ENCODE measurements around the gene ABHD16B. TPM values are rescaled to one million over a fixed set of nuclear protein-coding genes. Genes with fewer than 3 reads are reported as not detected.
A peak's percentile ranks its signal among the peaks of the same experiment; 100 is the strongest.

ABHD16B gene
- total RNA-seq, 4 donors from 2014 or later: not detected

- intact Hi-C loops (cut with DNase I): no loop called here
- WGBS, 2 donors: 86 to 88% methylated on average over 25 of the region's 25 CpGs
- Histone ChIP-seq H3K4me1 (peaks cover 6 to 14% of the 10 kb centered on the region in 2 donors), H3K27me3 (no peaks in the 10 kb centered on the region), H3K4me3 (replicated peaks in 1 of 3) (no peak overlapping the region), H3K9me3 (no peaks in the 10 kb centered on the region), H3K36me3 (peaks cover 26 to 49% of the 10 kb centered on the region in 2 donors), H3K27ac (no peak overlapping the region)
- TF ChIP-seq POLR2A (IDR thresholded peaks at IDR 0.05): no peak
- TF ChIP-seq, protein P1, sequence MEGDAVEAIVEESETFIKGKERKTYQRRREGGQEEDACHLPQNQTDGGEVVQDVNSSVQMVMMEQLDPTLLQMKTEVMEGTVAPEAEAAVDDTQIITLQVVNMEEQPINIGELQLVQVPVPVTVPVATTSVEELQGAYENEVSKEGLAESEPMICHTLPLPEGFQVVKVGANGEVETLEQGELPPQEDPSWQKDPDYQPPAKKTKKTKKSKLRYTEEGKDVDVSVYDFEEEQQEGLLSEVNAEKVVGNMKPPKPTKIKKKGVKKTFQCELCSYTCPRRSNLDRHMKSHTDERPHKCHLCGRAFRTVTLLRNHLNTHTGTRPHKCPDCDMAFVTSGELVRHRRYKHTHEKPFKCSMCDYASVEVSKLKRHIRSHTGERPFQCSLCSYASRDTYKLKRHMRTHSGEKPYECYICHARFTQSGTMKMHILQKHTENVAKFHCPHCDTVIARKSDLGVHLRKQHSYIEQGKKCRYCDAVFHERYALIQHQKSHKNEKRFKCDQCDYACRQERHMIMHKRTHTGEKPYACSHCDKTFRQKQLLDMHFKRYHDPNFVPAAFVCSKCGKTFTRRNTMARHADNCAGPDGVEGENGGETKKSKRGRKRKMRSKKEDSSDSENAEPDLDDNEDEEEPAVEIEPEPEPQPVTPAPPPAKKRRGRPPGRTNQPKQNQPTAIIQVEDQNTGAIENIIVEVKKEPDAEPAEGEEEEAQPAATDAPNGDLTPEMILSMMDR (IDR thresholded peaks at IDR 0.05): no peak
- no peak for DNase-seq
Observed at GRCh38 chr20:63889241-63890200, 28.2 kb downstream of the ABHD16B start.

DNA sequence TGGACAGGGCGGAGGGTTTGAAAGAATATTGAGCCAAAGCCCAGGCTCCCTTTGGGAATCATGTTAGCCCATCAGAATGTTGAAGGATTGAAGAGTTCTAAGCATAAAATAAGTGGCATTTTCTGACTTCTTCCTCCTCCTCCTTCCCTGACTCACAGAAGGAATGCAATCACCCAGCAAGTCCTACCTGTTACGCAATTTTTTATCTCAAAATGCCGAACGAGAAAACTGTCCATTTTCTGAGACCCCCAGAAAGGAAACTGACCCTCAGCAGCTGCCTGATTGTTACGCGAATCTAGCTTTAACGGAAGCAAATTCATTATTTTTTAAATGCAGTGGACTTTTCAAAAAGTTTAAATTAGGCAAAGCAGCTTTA is 28.9 kb downstream of the ABHD16B start:
- intact Hi-C loops (cut with DNase I): no loop called here
- Histone ChIP-seq H3K27me3 (no peaks in the 10 kb centered on the region), H3K4me3 (replicated peaks in 1 of 3) (no peak overlapping the region), H3K27ac (peak overlapping the region in 1 of 3 donors; percentile 23), H3K36me3 (peaks cover 23 to 42% of the 10 kb centered on the region in 2 donors), H3K4me1 (peaks cover 6 to 15% of the 10 kb centered on the region in 2 donors), H3K9me3 (no peaks in the 10 kb centered on the region)
- WGBS, 2 donors: 67 to 72% methylated on average over 7 of the region's 7 CpGs
- TF ChIP-seq, protein P1 (IDR thresholded peaks at IDR 0.05): no peak
- TF ChIP-seq POLR2A (IDR thresholded peaks at IDR 0.05): no peak
- DNase-seq: no peak

- Histone ChIP-seq H3K27me3 (no peaks in the 10 kb centered on the region), H3K4me3 (replicated peaks in 1 of 3) (no peak overlapping the region), H3K9me3 (no peaks in the 10 kb centered on the region), H3K4me1 (peaks cover 6 to 15% of the 10 kb centered on the region in 2 donors), H3K27ac (peak overlapping the region in 2 of 3 donors; percentile 25 to 35), H3K36me3 (peaks cover 19 to 42% of the 10 kb centered on the region in 2 donors)
- 45 to 47% methylated on average over 7 of the region's 7 CpGs for WGBS, 2 donors
- DNase-seq: peak; percentile 76 to 78
- TF ChIP-seq, protein P1 (IDR thresholded peaks at IDR 0.05): no peak
- TF ChIP-seq POLR2A (IDR thresholded peaks at IDR 0.05): peak in 1 of 2 donors; percentile 6
- intact Hi-C loops (cut with DNase I): no loop called here
Observed at GRCh38 chr20:63890616-63891015, 29.3 kb downstream of the ABHD16B start.

- H3K9me3 ChIP-seq: no peaks in the 10 kb centered on the region
- no peak overlapping the region for H3K4me3 ChIP-seq (replicated peaks in 1 of 3)
- H3K27ac ChIP-seq: peak overlapping the region in 2 of 3 donors; percentile 25 to 35
- TF ChIP-seq POLR2A (IDR thresholded peaks at IDR 0.05): no peak
- TF ChIP-seq, protein P1 (IDR thresholded peaks at IDR 0.05): no peak
- 80 to 81% methylated on average over 25 to 27 of the region's 29 CpGs for WGBS, 2 donors
- no peaks in the 10 kb centered on the region for H3K27me3 ChIP-seq
- peaks cover 19 to 42% of the 10 kb centered on the region in 2 donors for H3K36me3 ChIP-seq
- peaks cover 12 to 22% of the 10 kb centered on the region in 2 donors for H3K4me1 ChIP-seq
- DNase-seq: peak; percentile 48 to 55
- intact Hi-C loops (cut with DNase I): no loop called here
Observed at GRCh38 chr20:63891061-63892002, 30.0 kb downstream of the ABHD16B start.
